GM21825 (cell line): ENCODE data around the gene UCK1.
"Not testable (repeated sequence)": the region's sequence is repeated elsewhere in the genome, so short reads cannot be mapped to it uniquely, and the experiment has no call there.

Source experiments
- ATAC-seq: cut with Tn5 transposase; IDR thresholded peaks from one replicate; pipeline ENCODE4 v1.9.1; 2021; ENCODE audit warnings: mild to moderate bottlenecking, moderate library complexity; ENCODE audit not compliant: unreplicated experiment

Gene UCK1

DNA sequence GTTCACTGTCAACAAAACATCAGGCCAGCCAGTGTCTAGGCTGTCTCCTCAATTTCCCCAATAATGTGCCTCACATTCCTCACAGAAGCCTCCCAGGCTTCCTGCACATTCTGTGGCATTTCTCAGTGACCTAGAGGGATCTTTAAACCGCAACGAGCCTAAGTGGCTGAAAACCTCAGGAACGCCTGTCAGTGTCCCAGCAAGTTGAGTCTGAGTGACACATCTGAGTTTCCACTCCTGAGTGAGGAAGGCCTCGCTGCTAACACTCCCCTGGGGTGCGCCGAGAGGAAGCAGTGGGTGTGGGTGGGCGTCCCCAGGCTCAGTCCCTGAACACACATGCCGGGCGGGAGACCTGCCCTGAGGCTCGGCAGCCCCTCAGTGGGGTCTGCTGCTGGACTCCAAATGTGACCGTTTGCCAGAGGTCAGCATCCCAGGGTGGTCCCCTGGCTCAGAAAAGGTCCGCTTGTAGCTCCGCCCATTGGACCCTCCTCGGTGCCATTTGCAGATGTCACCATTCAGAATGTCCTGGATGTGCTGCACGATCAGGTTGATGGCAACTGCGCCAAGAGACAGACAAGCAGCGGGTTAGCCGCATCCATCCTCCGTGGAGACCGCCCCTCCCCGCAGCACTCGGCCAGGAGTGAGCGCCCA lies 6.3 kb downstream of the UCK1 start:
- ATAC-seq, result no peak

DNA sequence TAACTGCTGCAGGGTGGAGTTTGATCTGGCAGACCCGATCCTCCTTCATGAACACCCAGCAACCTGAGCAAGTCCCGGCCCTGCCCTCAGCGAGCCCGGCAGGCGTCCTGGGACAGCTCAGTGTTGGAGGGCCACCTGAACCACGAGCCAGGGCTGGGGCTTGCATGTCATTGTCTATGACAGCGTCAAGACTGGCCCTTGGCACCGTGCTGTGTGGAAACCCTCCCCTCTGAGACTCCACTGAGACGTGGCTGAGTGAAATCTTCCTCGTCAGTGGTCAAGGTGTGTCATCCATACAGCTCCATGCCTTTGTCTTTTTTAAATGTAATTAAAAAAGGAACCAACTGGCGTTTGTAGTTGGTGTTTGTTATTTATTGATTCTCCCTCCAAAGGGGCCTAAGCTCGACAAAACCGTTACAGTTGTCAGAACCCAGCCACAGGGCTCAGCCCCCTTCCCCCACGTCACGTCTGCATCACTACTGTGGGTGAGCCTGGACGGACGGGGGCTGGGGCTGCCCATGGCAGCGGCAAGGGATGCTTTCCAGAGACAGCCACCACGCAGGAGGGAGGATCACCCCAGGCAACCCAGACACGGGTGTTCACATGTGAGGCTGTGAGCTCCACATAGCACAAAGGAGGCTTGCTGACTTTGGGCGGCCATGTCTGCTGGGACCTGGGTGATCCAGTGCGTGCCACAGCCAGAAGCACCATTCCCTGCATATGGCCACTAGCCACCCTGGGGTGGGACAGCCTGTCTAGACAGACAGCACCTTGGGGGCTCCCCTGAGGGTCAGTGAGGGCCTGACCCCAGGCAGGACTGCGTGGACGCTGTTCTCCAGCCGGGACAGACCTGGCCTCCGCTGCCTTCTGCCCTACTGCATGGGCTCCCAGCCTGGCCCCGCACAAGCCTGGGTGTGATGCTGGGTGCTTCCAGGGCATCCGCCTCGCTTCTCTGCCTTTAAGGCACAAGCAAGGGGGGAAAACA lies 7.3 kb downstream of the UCK1 start:
- ATAC-seq, result no peak

DNA sequence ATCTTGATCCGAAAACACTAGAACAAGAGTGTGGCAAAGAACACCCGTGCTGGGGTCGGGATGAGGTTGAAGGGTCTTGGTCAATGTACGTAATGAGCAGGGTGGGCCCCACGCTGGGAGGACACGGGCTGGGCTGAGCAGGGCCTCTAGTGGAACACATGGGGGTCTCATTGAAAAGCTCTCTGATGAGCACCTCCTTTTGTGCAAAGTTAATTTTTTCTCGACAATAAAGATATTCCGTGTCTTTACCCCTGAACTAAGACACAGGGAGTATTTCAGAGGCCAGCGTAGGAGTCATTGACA lies 8.0 kb downstream of the UCK1 start:
- ATAC-seq, result no peak

DNA sequence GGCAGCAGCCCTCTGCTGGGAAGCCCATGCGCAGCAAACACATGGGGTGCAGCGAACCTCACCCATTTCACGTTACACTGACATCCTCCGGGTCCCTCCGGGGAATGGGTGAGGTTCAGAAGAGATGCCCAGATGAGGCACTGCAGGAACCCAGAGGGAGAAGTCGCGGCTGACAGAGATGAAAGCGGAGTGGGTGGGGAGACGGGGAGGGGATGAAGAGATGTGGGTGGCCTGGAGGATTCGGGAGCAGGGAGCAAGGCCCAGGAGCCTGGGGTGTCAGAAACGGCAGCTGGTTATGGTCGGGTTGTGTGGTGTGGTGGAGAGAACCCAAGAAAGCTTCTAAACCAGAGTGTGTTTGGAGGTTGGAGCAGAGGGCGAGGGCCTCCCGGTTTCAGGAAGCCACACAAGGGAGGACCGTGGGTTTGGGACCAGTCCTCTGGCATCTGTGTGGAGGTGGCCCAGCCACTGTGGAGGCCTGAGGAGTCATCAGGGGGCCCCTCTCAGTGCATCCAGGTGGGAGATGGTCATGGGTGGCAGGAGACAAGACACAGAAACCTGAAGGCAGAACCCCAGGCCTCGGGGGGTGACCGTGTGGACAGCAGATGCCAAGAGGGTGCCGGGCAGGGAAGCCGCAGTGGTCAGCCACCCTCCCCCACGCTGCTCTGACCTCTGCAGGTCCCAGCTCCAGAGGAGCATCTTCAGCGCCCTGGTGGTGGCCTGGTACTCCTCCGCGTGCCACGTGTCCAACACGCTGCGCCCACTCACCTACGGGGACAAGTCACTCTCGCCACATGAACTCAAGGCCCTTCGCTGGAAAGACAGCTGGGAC lies 8.6 kb downstream of the UCK1 start:
- no peak for ATAC-seq

GRCh38 chr9:131521822-131522221 lies 9.2 kb downstream of the UCK1 start:
- no peak for ATAC-seq

- ATAC-seq, result no peak
Measured at GRCh38 chr9:131521203-131521602, 9.9 kb downstream of the UCK1 start.

DNA sequence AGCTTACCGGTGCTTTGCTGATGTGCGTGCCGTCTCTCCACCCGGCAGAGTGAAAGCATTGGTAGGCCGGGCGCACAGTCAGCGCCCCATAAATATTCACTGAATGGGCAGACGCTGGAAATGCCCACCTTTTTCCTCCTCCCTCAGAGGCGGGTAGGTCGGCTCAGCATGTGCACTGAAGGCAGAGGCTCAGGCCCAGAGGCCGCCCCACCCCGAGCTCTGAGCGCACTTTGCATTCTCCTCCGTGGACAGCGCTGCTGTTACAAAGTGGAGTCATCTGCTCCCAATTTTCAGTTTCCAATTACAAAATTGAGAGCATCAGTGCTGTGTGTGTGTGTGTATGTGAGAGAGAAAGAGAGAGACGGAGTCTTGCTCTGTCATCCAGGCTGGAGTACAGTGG lies 10.6 kb downstream of the UCK1 start:
- no peak for ATAC-seq

GRCh38 chr9:131518553-131518952 lies 12.5 kb downstream of the UCK1 start:
- ATAC-seq, result no peak

GRCh38 chr9:131517761-131518190 lies 13.3 kb downstream of the UCK1 start:
- no peak for ATAC-seq

DNA sequence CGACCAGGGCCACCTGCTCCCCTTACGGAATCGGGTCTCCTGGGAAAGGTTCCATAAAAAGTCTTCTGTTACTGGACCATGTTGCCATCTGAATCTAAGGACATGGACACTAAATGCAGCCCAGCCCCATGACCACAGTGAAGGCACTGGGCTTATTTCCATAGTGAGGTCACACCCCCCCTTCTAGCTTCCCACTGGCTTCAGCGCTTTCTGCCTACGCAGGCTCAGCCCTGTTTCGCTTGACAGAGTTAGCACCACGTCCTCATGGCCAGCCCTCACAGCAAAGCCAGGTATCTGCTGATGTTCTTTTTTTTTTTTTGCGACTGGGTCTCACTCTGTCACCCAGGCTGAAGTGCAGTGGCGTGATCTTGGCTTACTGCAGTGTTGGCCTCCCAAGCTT lies 14.1 kb downstream of the UCK1 start:
- ATAC-seq, result no peak

GRCh38 chr9:131516100-131516499 lies 15.0 kb downstream of the UCK1 start:
- no peak for ATAC-seq

GRCh38 chr9:131515559-131516031 lies 15.5 kb downstream of the UCK1 start:
- ATAC-seq, result not testable (repeated sequence)

- no peak for ATAC-seq
Measured at GRCh38 chr9:131513177-131513576, 17.9 kb downstream of the UCK1 start.

GRCh38 chr9:131511880-131512279 lies 19.2 kb downstream of the UCK1 start:
- ATAC-seq, result no peak

- ATAC-seq, result no peak
Measured at GRCh38 chr9:131511416-131511815, 19.6 kb downstream of the UCK1 start.

GRCh38 chr9:131505012-131505411 lies 26.1 kb downstream of the UCK1 start:
- ATAC-seq, result no peak

GRCh38 chr9:131503626-131504465 lies 27.2 kb downstream of the UCK1 start:
- peak; percentile 6 for ATAC-seq

DNA sequence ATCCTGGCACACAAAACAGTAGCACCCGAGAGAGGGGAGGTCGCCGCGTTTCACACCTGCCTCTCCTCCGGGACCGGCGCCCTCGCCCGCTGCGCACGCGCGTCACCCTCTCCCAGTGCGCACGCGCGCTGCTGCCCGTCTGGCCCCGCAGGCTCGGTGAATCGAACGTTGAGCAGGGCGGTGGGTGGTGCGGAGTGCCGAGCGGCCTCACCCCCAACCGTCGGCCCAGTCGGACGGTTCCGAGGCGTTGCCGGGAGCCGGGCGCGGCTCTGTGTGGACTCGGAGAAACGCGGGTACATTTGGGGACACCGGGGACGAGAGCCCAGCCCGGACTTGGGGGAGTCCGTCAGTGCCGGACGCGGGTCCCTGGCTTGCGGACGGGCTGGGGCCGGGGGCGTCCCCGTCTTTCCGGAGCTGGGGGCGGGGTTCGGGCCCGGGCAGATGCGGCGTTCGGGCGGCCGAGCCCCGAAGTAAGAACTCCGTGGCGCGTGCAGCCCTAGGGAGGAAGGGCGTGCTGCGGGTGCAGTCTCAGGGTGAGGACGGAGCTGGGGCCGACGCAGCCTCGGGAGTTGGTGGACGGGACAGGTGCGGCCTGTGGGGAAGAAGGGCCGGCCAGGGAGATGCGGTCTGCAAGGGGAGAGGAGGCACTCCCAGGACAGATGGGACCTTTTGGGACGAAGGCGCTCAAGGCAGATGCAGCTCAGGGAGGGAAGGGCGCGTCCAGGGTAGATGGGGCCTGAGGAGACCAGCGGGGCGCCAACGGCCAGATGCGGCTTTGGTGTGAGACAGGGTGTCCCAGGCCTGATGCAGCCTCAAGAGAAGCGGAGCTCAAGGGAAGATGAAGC lies 28.1 kb downstream of the UCK1 start, which contains the start of gene POMT1:
Gene POMT1 (plus strand): TSS at position 138 of the 845 bp plus-strand sequence. CDS start 1,301 bp downstream, outside the sequence.
- ATAC-seq, result peak; percentile 70

DNA sequence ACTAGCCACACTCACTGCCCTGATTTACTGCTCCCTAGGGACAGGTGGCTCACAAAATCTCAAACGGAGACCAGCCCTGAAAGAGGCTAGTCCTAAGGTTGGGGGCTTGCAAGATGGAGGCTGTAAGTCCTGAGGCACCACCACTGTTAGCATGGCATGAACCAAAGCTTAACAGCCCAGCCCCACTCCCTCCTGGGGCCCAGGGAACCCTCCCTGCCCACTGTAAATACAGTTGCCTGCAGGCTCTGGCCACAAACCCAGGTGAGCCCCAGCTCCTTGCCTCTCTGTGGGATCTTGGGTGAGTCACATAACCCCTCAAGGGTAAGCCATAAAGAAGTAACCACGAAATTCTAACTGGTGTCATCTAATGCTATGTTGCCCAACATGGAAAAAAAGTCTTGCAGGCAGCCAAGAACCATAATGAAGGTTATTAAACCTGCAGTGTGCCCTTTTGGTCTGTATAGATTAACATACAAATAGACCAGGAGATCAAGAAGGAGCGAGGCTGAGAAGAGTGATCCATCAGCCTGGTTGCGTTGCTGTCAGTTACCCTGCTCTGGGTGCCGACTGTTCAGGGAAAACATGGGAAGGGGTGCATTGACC lies 30.0 kb downstream of the UCK1 start:
- no peak for ATAC-seq
